ENCODE results near the gene ARID3B.

ARID3B gene

GRCh38 chr15:74624020-74624602 lies 83.1 kb downstream of the ARID3B start:
- no peak for DNase-seq (ENCODE audit: extremely low spot score)
- POLR2A ChIA-PET, result interaction anchor here (1.8 to 3.1 kb wide), 2 partner anchors 9 to 136 kb away, joined by 7 to 12 read pairs; partner anchors contain the start of gene CLK3
- CTCF ChIA-PET, result interaction anchor here (0.6 kb wide), 2 partner anchors 62 to 212 kb away, joined by 3 to 10 read pairs; no protein-coding TSS in a partner anchor
- TF ChIP-seq FOXM1 (IDR thresholded peaks at IDR 0.05; ENCODE audit: borderline replicate concordance) (no peak), ZNF384 (IDR thresholded peaks at IDR 0.05) (no peak), HDGF (IDR thresholded peaks at IDR 0.05; ENCODE audit: borderline replicate concordance) (no peak), L3MBTL2 (conservative IDR thresholded peaks at IDR 0.05) (no peak), PKNOX1 (IDR thresholded peaks at IDR 0.05) (no peak), ELF4 (IDR thresholded peaks at IDR 0.05) (no peak), SUZ12 (IDR thresholded peaks at IDR 0.05) (no peak), CTBP1 (IDR thresholded peaks at IDR 0.05; ENCODE audit: borderline replicate concordance) (no peak), FOXK2 (IDR thresholded peaks at IDR 0.05) (no peak), SP1 (IDR thresholded peaks at IDR 0.05) (no peak), NFRKB (IDR thresholded peaks at IDR 0.05) (no peak), FOXA1 (IDR thresholded peaks at IDR 0.05) (no peak), LEF1 (IDR thresholded peaks at IDR 0.05; ENCODE audit: borderline replicate concordance) (no peak), BHLHE40 (IDR thresholded peaks at IDR 0.05; ENCODE audit: borderline replicate concordance) (no peak), TARDBP (IDR thresholded peaks at IDR 0.05) (no peak), ARNT (IDR thresholded peaks at IDR 0.05) (no peak)

GRCh38 chr15:74625693-74626092 lies 84.7 kb downstream of the ARID3B start:
- ChIA-PET POLR2A (interaction anchor here (1.8 to 3.1 kb wide), 2 partner anchors 11 to 134 kb away, joined by 7 to 12 read pairs; partner anchors contain the start of gene CLK3), CTCF (interaction anchor here (0.6 kb wide), 1 partner anchor 87 kb away, joined by 3 read pairs; no protein-coding TSS in a partner anchor)
- no peak for DNase-seq (ENCODE audit: extremely low spot score)
- TF ChIP-seq ARNT (IDR thresholded peaks at IDR 0.05) (no peak), ELF4 (IDR thresholded peaks at IDR 0.05) (no peak), BHLHE40 (IDR thresholded peaks at IDR 0.05; ENCODE audit: borderline replicate concordance) (no peak), LEF1 (IDR thresholded peaks at IDR 0.05; ENCODE audit: borderline replicate concordance) (no peak), CTBP1 (IDR thresholded peaks at IDR 0.05; ENCODE audit: borderline replicate concordance) (no peak), FOXK2 (IDR thresholded peaks at IDR 0.05) (no peak), HDGF (IDR thresholded peaks at IDR 0.05; ENCODE audit: borderline replicate concordance) (no peak), PKNOX1 (IDR thresholded peaks at IDR 0.05) (no peak), TARDBP (IDR thresholded peaks at IDR 0.05) (no peak), SUZ12 (IDR thresholded peaks at IDR 0.05) (no peak), L3MBTL2 (conservative IDR thresholded peaks at IDR 0.05) (no peak)

GRCh38 chr15:74626336-74626735 lies 85.3 kb downstream of the ARID3B start:
- POLR2A ChIA-PET, result interaction anchor here (1.1 to 1.4 kb wide), 2 partner anchors 8 to 12 kb away, joined by 3 to 4 read pairs; no protein-coding TSS in a partner anchor
- CTCF ChIA-PET, result interaction anchor here (1.3 kb wide), 1 partner anchor 142 kb away, joined by 3 read pairs; no protein-coding TSS in a partner anchor
- DNase-seq (ENCODE audit: extremely low spot score), result no peak
- TF ChIP-seq HDGF (IDR thresholded peaks at IDR 0.05; ENCODE audit: borderline replicate concordance) (no peak), LEF1 (IDR thresholded peaks at IDR 0.05; ENCODE audit: borderline replicate concordance) (no peak), FOXA1 (IDR thresholded peaks at IDR 0.05) (no peak), ELF4 (IDR thresholded peaks at IDR 0.05) (no peak), FOXK2 (IDR thresholded peaks at IDR 0.05) (no peak), PKNOX1 (IDR thresholded peaks at IDR 0.05) (no peak), TARDBP (IDR thresholded peaks at IDR 0.05) (no peak), FOXM1 (IDR thresholded peaks at IDR 0.05; ENCODE audit: borderline replicate concordance) (no peak)

GRCh38 chr15:74626752-74627692 lies 86.0 kb downstream of the ARID3B start:
- CTCF ChIA-PET, result interaction anchor here (1.3 kb wide), 1 partner anchor 141 kb away, joined by 3 read pairs; no protein-coding TSS in a partner anchor
- POLR2A ChIA-PET, result interaction anchor here (1.1 to 1.4 kb wide), 2 partner anchors 8 to 13 kb away, joined by 3 to 4 read pairs; no protein-coding TSS in a partner anchor
- TF ChIP-seq CTBP1 (IDR thresholded peaks at IDR 0.05; ENCODE audit: borderline replicate concordance) (no peak), HDGF (IDR thresholded peaks at IDR 0.05; ENCODE audit: borderline replicate concordance) (no peak), SP1 (IDR thresholded peaks at IDR 0.05) (no peak), SUZ12 (IDR thresholded peaks at IDR 0.05) (no peak), ARNT (IDR thresholded peaks at IDR 0.05) (no peak), TARDBP (IDR thresholded peaks at IDR 0.05) (no peak), FOXA1 (IDR thresholded peaks at IDR 0.05) (no peak), ZNF384 (IDR thresholded peaks at IDR 0.05) (no peak), BHLHE40 (IDR thresholded peaks at IDR 0.05; ENCODE audit: borderline replicate concordance) (no peak), L3MBTL2 (conservative IDR thresholded peaks at IDR 0.05) (no peak), NFRKB (IDR thresholded peaks at IDR 0.05) (no peak), FOXM1 (IDR thresholded peaks at IDR 0.05; ENCODE audit: borderline replicate concordance) (no peak), LEF1 (IDR thresholded peaks at IDR 0.05; ENCODE audit: borderline replicate concordance) (no peak), ELF4 (IDR thresholded peaks at IDR 0.05) (no peak)
- no peak for DNase-seq (ENCODE audit: extremely low spot score)

GRCh38 chr15:74627766-74628165 lies 86.7 kb downstream of the ARID3B start:
- POLR2A ChIA-PET, result interaction anchor here (1.0 to 1.4 kb wide), 2 partner anchors 10 to 13 kb away, joined by 4 to 5 read pairs; no protein-coding TSS in a partner anchor
- no peak for TF ChIP-seq ZNF384 (IDR thresholded peaks at IDR 0.05)
- TF ChIP-seq FOXM1 (IDR thresholded peaks at IDR 0.05; ENCODE audit: borderline replicate concordance), result no peak
- no peak for TF ChIP-seq CTBP1 (IDR thresholded peaks at IDR 0.05; ENCODE audit: borderline replicate concordance)
- TF ChIP-seq SP1 (IDR thresholded peaks at IDR 0.05), result no peak
- TF ChIP-seq FOXK2 (IDR thresholded peaks at IDR 0.05), result no peak
- no peak for TF ChIP-seq HDGF (IDR thresholded peaks at IDR 0.05; ENCODE audit: borderline replicate concordance)
- TF ChIP-seq ELF4 (IDR thresholded peaks at IDR 0.05), result no peak
- TF ChIP-seq TARDBP (IDR thresholded peaks at IDR 0.05), result no peak
- no peak for TF ChIP-seq BHLHE40 (IDR thresholded peaks at IDR 0.05; ENCODE audit: borderline replicate concordance)
- no peak for TF ChIP-seq NFRKB (IDR thresholded peaks at IDR 0.05)
- TF ChIP-seq LEF1 (IDR thresholded peaks at IDR 0.05; ENCODE audit: borderline replicate concordance), result no peak
- TF ChIP-seq L3MBTL2 (conservative IDR thresholded peaks at IDR 0.05), result no peak
- TF ChIP-seq SUZ12 (IDR thresholded peaks at IDR 0.05), result no peak
- TF ChIP-seq FOXA1 (IDR thresholded peaks at IDR 0.05), result no peak
- TF ChIP-seq ARNT (IDR thresholded peaks at IDR 0.05), result no peak
- TF ChIP-seq PKNOX1 (IDR thresholded peaks at IDR 0.05), result no peak
- CTCF ChIA-PET, result interaction anchor here (1.3 kb wide), 1 partner anchor 140 kb away, joined by 3 read pairs; no protein-coding TSS in a partner anchor
- DNase-seq (ENCODE audit: extremely low spot score), result no peak
